HUDEP-2 (cell line): ENCODE data around the gene MT2A.
"Not testable (repeated sequence)": the region's sequence is repeated elsewhere in the genome, so short reads cannot be mapped to it uniquely, and the experiment has no call there.

Source experiments
- DNase-seq, 76 experiments: peaks; one replicate each; lab custom pipeline; 2025; ENCODE audit not compliant: unreplicated experiment in 76 of 76; lab: John Stamatoyannopoulos, UW

The MT2A gene

DNA sequence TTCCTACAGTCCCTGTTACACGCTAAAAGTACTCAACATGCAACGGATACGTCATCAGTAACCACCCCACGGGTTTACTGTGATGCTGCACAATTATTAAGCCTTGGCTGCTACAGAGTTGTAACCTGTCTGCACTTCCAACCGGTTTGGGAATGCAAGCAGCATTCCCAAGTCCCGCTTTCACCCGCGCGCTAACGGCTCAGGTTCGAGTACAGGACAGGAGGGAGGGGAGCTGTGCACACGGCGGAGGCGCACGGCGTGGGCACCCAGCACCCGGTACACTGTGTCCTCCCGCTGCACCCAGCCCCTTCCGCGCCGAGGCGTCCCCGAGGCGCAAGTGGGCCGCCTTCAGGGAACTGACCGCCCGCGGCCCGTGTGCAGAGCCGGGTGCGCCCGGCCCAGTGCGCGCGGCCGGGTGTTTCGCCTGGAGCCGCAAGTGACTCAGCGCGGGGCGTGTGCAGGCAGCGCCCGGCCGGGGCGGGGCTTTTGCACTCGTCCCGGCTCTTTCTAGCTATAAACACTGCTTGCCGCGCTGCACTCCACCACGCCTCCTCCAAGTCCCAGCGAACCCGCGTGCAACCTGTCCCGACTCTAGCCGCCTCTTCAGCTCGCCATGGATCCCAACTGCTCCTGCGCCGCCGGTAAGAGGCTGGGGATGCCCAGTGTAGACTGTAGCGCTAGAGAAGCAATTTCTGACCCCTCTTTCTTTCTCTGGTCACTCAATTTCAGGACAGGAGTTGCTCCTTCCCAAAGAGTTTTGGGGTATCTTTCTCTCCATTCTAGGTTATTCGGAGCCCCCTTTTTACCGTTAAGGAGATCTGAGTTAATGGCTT lies at the start of gene MT2A:
Gene MT2A, plus strand, starts transcription at position 542 of the 833 bp plus-strand sequence. Its CDS starts 72 bp downstream, at position 614.
- DNase-seq = peak in 75 of 76 experiments; percentile 38 to 91 (median 82)

DNA sequence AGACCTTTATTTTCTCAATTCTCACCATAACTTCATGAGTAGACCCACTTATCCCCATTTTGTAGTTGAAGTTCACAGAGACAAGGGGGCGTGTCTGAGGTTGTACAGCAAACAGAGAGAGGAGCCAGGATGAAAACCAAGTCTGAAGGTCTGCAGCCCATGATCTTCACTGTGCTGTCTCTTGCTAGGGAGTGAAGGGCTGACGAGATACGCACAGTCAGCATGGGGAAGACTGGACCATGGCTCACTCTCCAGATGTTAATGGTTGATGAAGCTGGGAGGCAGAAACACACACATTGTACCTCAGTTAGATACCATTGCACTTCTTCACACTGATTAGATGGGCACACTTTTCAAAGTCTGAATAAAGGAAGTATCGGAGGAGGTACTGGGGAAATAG lies 49.3 kb upstream of the MT2A start:
- no peak for DNase-seq

DNA sequence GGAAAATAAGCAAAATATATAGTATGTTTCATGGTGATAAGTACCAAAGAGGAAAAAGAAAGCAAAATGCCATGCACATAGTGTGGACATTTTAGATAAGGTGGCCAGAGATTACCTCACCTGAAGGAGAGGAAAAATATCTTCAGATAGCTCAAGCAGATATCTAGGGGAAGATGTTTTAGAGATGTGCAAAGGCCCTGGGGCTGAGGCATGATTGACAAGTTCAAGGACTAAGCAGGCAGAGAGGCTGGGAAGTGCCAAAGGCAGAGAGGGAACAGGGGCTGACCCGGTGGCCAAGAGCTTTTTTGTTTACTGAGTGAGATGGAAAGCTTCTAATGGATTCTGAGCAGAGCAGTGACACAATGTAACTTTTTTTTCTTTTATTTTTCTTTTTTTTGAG lies 47.9 kb upstream of the MT2A start:
- no peak for DNase-seq

DNA sequence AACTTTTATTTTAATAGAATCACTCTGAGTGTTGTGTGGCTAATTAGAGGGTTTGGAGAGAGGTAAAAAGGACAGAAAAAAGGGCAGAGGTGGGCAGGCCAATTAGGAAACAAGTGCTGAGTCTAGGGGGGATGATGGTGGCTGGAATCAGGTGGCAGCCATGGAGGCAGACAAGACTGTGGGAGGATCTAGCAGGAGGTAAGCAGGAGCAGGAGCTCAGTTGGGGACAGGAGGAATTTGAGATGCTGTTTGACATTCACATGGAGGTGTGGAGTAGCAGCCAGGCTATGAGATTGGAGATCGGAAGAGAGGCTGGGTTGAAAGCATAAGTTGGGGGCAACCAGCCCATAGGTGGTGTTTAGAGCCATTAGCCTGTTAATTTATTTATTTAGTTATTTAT lies 47.3 kb upstream of the MT2A start:
- no peak for DNase-seq

DNA sequence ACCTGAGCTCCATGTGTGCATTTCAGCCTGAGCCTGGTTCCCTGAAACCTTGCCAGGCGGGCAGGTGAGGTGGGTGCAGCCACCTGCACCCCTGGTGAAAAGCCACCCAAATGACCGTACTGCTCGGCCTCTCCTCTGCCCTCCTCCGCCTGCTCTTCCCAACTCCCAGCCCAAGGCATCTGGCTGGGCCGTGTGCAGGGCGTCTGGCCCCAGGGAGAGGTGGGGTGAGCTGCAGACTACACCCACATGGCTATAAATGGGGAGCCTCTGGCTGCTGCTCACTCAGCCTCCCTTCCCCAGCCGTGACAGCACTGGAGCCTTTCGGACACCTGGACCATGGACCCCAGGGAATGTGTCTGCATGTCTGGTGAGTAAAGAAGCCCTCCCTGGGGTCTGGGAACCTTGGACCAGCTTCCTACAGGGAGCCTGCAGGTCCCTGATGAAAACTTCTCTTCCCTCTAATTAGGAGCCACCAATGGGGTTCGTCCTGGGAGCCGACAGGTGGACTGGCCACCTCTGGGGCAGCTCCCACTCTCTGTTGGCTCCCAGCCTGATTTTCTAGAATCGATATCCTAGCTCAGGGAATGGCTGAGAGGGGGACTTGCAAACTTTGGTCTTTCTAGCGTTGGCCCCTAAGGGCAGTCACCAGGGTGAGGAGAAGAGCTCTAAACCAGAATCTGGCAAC lies 43.4 kb upstream of the MT2A start, which contains the start of gene MT4:
Gene MT4, plus strand, starts transcription at position 281 of the 685 bp plus-strand sequence. Its CDS starts 56 bp downstream, at position 337.
- no peak for DNase-seq

DNA sequence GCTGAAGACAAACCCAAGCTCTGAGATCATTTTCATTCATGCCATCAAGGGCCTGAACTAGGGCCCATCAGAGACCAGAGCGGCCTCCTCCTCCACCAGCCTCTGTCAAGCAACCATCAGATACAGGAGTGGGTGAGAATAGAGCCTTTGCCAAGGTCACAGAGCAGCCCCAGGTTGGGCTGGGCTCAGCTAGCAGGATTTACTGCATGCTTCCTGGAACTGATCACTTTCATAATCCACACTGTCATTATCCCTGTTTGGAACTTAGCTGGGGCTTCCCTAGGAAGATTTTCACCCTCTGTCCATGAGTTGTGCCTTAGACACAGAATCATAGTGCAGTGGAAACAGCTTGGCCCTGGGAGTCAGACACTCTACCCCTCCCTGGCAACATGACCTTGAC lies 38.4 kb upstream of the MT2A start:
- DNase-seq = no peak

DNA sequence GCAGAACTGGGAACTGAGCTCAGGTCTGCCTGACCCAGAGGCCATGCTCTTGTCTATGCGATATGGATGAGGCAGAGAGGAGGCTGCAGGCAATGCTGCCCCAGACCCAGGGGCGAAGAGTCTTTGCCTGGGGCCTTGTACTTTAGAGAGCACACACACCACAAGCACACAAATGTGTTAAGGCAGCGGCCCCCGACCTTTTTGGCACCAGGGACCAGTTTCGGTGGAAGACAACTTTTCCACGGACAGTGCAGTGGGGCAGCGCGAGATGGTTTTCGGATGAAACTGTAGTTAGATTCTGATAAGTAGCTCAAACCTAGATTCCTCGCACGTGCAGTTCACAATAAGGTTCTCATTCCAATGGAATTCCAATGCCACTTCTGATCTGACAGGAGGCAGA lies 36.9 kb upstream of the MT2A start:
- DNase-seq = no peak

DNA sequence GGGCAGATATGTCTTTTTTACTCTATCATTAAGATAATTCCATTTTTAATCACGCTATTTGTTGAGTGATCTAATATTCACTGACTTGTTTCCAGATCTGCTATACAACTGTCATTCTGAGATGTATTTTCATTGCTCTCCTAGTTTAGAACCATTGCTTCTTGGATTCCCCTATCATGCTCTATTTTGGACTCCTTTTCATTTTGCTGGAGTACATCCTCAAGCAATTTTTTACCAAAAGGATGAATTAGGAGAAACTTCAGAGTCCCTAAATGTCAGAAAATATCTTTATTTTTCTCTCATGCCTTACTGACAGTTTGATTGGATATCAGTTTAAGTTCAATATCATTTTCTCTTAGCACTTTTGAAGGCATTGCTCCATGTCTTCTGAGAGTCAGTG lies 33.8 kb upstream of the MT2A start:
- DNase-seq = no peak

DNA sequence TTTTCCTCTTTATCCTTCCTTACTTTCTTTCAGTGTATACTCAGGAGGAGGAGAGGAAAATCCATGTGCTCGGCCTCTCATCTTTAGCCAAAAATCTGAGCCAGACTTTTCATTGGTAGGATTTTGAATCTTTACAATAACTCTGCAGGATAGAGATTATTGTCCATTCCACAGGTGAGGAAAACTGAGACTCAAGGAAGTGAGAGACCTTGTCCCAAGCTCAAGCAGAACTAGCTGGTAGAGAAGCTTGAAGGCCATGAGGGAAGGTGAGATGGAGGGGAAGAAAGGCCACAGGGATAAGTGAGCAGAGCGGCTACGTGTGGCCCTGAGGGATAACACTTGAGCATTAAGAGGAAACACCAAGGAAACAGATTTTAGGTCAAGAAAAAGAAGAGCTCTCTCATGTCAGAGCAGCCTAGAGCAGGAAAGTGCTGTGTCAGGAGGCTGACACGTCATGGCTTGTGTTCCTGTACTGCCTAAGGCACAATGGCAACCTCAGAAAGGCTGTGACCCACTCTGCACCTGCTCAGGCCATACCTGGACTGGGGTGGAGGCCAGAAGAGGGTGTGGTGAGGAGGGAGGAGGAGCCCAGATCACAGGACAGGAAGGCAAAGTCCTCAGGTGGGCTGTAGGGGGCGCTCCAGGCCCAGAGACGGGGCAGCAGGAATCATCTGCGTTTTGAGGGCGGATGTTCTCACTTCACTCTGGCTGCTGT lies 31.6 kb upstream of the MT2A start:
- DNase-seq = peak in 64 of 76 experiments; percentile 3 to 77 (median 47)

DNA sequence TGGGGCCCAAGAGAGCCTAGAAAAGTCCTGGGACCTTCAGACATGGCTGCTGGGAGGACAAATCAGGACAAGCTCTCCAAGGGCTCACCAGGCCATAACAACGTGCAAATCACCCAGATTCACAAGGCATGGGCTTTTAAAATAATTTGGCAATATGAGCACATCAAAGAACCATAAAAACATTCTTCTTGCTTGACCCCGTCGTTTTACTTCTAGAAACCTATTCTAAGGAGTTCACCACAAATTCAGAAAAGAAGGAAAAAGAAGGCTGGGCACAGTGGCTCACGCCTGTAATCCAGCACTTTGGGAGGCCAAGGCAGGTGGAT lies 31.1 kb upstream of the MT2A start:
- DNase-seq = no peak

DNA sequence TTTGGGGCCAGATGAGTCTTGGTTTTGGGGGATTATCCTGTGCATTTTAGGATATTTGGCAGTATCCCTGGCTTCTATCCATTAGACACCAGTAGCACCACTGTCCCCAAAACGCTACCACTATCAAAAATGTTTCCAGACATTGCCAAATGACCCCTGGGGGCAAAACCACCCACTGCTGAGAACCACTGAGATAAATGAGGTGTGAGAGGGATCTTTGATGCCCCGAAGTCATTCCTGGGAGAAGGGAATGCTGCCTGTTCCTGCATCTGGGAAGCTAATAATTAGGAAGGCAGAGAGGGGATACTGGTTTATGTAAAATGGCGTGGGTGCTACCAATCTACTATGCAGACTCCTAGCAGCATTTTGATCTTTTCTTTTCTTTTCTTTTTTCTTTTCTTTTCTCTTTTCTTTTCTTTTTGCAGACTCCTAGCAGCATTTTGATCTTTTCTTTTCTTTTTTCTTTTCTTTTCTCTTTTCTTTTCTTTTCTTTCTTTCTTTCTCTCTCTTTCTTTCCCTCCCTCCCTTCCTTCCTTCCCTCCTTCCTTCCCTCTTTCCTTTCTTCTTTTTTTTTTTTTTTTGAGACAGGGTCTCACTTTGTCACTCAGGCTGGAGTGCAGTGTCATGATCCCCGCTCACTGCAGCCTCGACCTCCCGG lies 27.9 kb upstream of the MT2A start:
- DNase-seq = no peak

DNA sequence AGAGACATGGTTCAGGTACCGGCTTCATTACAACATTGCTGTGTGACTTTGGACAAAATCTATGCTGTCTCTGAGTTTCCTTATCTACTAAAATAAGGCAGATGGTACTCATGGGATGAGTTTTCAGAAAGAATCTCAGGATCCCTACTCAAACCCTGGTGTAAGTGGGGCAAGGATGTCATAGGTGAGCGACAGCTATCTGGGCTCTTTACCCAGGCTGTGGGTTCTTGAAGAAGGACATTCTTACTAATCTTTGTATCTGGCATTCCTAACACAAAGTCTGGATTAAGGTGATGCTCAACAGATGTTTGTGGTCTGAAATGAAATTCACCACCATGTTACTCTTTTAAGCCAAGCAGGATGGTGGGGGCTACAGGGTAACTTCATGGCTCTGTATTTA lies 25.5 kb upstream of the MT2A start:
- DNase-seq = not testable (repeated sequence)

DNA sequence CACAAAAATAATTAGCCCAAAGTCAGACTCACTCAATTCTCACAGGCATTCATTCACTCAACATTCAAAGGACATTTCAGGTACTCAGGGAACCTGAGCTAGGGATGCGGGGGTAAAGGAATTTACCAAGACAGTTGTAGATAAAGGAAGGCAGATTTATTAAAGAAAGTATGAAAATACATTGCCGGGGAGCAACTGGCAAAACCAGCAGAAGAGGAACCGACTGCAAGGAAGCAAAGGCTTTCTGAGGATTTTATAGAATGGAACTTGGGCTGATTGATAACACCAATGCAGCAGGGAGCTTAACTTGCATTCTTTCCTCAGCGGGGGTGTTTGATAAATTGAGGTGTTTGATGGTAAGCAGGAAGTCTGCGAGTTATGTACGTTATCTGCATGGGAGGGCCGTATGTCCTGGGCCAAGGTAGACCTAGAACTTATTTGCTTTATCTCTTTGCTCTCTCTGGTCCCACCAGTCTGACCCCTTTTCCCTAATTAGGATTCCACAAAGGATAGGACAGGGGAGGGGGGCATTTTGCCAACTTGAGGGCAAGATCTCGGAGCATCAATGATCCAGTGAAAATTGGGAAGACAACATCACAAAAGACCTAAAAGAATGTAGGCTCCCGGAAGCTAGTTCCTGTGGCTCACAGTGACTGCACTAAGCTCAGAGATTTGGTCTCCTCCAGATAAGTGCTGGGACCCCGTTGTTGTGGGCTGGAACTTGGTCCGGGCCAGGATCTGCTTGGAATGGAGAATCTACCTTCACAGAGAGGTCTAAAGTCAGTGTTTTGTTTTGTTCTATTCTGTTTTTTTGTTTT lies 24.8 kb upstream of the MT2A start:
- no peak for DNase-seq

DNA sequence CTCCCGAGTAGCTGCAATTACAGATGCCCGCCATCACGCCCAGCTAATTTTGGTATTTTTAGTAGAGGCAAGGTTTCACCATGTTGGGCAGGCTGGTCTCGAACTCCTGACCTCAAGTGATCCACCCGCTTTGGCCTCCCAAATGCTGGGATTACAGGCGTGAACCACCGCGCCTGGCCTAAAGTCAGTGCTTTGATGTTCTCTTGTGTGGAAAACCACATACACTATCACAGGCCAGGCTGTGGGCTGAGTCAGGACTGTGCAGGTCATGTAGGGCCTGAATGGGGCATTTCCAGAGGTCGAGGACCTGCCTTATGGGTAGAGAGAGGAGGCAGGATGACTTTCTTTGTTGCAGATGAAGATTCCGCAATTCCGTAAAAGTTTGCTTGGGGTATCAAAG lies 24.1 kb upstream of the MT2A start:
- no peak for DNase-seq

DNA sequence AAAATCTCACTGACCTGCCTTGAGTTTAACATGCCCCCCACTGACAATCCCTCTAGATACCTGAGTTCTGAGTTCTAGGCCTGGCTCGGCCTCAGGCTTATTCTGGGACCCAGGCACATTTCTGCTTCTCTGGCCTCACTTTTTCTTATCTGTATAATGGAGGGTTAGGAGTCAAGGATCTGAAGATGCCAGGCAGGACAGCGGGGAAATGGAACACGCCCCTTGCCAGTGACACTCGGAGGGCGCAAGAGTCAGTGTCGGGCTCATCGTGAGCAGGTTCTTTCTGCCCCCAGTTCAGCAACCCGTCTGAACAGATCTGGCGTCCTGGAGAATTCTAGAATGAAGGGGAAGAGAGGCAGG lies 19.6 kb upstream of the MT2A start:
- no peak for DNase-seq

DNA sequence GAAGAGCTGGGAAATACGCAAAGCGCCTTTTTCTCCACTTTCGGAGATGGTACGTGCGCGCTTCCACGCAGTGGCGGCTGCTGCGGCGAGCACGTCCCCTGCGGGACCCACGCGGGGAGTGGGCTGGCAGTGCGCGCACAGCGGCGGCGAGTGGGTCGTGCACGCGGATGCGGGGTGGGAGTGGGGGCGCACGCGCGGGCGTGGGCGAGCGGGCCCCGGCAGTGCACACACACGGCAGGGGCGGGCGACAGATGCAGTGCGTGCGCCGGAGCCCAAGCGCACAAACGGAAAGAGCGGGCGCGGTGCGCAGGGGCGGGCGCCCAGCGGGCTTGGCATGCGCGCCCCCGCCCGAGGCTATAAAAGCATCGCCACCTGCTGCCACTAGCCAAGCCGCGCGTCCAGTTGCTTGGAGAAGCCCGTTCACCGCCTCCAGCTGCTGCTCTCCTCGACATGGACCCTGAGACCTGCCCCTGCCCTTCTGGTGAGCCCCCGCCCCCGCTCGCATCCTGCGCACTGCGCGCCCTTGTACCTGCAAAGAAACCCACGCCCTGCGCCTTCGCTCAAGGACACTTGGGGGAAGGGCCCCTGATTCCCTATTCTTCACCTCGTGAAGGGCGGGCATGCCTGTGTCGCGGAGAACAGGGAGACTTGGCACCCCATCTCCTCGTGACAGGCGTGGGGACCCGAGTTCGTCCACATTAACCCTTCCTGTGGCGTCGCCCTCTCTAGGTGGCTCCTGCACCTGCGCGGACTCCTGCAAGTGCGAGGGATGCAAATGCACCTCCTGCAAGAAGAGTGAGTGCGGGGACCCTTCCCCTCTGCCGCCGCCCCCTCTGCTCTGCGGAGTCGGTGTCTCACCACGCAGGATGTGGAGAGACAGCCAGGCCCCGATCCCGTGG lies 19.0 kb upstream of the MT2A start, which contains the start of gene MT3:
Gene MT3, plus strand, starts transcription at position 388 of the 899 bp plus-strand sequence. Its CDS starts 63 bp downstream, at position 451.
- no peak for DNase-seq

DNA sequence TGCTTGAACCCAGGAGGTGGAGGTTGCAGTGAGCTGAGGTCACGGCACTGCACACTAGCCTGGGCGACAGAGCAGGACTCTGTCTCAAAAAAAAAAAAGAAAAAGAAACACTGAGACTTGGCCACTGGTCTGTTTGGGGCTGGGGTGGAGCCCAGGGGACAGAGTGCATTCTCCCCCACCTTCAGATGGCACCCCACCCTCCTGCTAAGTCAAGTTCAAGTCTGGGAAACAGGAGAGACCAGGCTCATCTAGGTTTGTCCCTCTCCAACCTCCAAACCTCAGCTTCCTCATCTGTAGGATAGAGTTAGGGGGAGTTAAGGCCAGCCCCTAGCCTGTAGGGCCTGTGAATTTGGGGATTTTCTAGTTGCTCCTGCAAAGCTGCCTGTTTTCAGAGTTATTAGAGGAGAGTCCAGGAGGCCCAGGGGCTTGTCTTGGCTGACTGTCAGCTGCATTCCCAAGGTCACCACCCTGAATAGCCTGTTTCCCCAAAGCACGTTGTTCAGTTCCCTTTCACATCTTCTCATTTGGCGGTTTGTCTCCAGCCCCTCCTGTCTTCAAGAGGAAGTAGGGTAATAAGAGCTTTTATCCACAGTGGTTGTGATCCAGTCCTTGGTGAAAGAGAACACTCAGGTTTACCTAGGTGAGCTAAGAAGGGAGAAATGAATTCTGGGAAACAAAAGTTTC lies 16.9 kb upstream of the MT2A start:
- DNase-seq = no peak

DNA sequence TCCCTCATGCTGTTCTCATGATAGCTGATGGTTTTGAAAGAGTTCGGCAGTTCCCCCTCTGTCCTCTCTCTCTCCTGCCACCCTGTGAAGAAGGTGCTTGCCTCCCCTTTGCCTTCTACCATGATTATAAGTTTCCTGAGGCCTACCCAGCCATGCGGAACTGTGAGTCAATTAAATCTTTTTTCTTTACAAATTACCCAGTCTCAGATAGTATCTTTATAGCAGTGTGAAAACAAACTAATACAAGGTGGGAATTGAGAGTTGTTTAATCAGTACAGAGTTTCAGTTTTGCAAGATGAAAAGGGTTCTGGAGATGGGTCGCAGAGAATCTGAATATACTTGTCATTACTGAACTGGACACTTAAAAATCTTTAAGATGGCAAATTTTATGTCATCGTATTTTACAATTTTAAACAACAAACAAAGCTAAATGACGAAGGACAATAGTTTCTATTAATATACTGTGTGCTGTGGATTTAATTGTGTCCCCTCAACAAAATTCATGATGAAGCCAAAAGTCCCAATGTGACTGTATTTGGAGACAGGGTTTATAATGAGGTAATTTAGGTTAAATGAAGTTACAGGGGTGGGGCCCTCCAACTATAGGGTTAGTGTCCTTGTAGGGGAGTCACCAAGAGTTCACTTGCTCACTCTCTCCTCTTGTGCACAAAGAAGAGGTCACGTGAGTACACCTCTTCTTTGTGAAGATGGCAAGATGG lies 14.7 kb upstream of the MT2A start:
- no peak for DNase-seq
